RWPE2 (cell line): ENCODE measurements around the gene BSDC1.

Experiments
- ATAC-seq: fragments of 200-7000 bp; cut with Tn5 transposase; 3 replicates; pipeline ENCODE4 v1.9.1; 2021; ENCODE audit warnings: low read depth
- DNase-seq: peaks from one replicate; pipeline ENCODE4 v3.0.0-alpha.2; 2020; ENCODE audit warnings: low spot score
- H3K27ac ChIP-seq: fragments of 450-650 bp; 2 replicates; pipeline ENCODE4 v1.5.1; 2017; ENCODE audit warnings: mild to moderate bottlenecking; ENCODE audit not compliant: poor library complexity, severe bottlenecking
- H3K27me3 ChIP-seq: fragments of 250-450 bp; sonication (Bioruptor Pico); 2 replicates; pipeline ENCODE4 v1.5.1; 2021; ENCODE audit warnings: mild to moderate bottlenecking, moderate library complexity; ENCODE audit not compliant: insufficient read depth, poor library complexity, severe bottlenecking
- H3K36me3 ChIP-seq: fragments of 250-450 bp; sonication (Bioruptor Pico); 2 replicates; pipeline ENCODE4 v1.5.1; 2020; ENCODE audit warnings: low read depth, mild to moderate bottlenecking, moderate library complexity
- H3K4me1 ChIP-seq: fragments of 250-450 bp; sonication (Bioruptor Pico); 2 replicates; pipeline ENCODE4 v1.5.1; 2021; ENCODE audit warnings: mild to moderate bottlenecking, moderate library complexity; ENCODE audit not compliant: insufficient read depth, poor library complexity, severe bottlenecking
- H3K4me3 ChIP-seq: fragments of 250-450 bp; sonication (Bioruptor Pico); 2 replicates; pipeline ENCODE4 v1.5.1; 2021; ENCODE audit warnings: mild to moderate bottlenecking, moderate library complexity; ENCODE audit not compliant: severe bottlenecking
- H3K9me3 ChIP-seq: fragments of 250-450 bp; sonication (Bioruptor Pico); 2 replicates; pipeline ENCODE4 v1.5.1; 2021; ENCODE audit warnings: mild to moderate bottlenecking, moderate library complexity; ENCODE audit not compliant: severe bottlenecking
- TF ChIP-seq, protein P1 (sequence below): fragments of 450-650 bp; IDR thresholded peaks from one replicate; pipeline ENCODE4 v1.5.1; 2017; ENCODE audit warnings: mild to moderate bottlenecking, moderate library complexity; ENCODE audit not compliant: poor library complexity, severe bottlenecking

The BSDC1 gene

DNA sequence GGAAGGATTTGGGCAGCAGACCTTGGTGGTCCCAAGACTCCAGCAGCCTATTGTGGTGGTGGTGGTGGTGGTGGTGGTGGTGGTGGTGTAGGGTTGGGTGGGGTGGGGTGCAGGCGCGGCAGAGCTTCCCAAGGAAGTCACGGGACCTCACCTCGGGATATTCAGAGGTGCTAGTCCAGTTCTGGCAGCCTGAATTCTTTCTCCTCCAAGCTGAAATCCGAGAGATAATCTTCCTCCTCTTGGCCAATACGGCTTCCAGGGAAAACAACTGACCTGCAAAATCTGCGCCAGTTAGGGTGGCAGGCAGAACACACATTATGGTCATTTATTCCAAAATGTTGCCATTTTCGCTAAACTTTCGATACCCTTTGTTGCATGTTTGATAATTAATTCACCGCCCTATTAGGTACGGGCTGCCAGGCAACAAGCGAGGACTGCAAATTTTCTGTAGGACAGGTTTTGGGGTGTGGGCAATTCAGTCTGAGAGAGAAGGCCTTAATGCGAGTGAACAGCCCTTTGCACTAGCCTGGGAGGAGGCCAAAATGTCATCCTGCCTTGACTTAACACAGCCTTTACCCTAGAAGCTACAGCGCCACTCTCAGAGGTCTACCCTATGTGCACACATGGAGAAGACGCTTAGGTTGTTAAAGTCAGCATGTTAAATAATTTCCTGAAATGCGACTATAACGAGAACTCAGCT, 33.2 kb upstream of the BSDC1 start:
- H3K9me3 ChIP-seq = no peaks in the 10 kb centered on the region
- H3K36me3 ChIP-seq = no peaks in the 10 kb centered on the region
- DNase-seq (no peak), ATAC-seq (no peak)
- TF ChIP-seq, protein P1, sequence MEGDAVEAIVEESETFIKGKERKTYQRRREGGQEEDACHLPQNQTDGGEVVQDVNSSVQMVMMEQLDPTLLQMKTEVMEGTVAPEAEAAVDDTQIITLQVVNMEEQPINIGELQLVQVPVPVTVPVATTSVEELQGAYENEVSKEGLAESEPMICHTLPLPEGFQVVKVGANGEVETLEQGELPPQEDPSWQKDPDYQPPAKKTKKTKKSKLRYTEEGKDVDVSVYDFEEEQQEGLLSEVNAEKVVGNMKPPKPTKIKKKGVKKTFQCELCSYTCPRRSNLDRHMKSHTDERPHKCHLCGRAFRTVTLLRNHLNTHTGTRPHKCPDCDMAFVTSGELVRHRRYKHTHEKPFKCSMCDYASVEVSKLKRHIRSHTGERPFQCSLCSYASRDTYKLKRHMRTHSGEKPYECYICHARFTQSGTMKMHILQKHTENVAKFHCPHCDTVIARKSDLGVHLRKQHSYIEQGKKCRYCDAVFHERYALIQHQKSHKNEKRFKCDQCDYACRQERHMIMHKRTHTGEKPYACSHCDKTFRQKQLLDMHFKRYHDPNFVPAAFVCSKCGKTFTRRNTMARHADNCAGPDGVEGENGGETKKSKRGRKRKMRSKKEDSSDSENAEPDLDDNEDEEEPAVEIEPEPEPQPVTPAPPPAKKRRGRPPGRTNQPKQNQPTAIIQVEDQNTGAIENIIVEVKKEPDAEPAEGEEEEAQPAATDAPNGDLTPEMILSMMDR = no peak
- H3K4me1 ChIP-seq = no peaks in the 10 kb centered on the region
- H3K27me3 ChIP-seq = no peaks in the 10 kb centered on the region
- no peak overlapping the region for H3K4me3 ChIP-seq
- no peak overlapping the region for H3K27ac ChIP-seq

DNA sequence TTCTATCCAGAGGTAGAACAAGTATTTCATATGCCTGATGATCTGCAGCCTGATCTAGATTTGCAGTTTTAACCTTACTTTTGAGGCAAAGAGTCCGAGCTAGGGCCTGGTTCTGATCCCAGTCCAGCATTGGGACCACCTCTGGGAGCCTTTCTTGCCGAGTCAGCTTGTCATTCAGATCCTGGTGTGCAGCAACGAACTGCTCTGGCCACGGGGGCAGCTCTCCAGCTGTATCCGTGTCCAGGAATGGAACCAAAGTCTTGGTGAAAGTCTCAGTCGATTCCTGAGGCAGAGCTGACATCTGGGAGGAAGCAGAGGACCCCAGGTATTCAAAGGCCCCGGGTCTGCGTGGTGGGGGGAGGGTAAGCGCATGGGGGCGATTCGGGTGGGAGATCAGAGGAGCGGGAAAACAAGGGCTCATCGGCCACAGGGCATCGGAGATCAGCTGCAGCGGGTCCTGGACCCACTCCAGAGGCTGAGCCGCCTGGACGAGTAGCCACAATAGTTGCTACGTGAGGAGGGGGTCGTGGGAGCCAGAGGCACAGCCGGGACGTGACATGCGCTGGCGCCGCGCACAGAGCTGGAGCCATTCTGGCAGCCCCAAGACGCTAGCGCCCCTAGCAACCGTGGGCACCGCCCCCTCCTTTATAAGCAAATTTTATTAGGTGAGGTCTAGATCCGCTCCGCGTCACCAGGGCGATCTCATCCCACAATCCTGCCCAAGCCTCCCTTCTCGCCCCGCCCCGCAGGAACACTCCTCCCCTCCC, 32.4 kb upstream of the BSDC1 start:
- TF ChIP-seq, protein P1 = no peak
- no peaks in the 10 kb centered on the region for H3K36me3 ChIP-seq
- no peaks in the 10 kb centered on the region for H3K4me1 ChIP-seq
- no peaks in the 10 kb centered on the region for H3K9me3 ChIP-seq
- no peak overlapping the region for H3K27ac ChIP-seq
- no peak for DNase-seq
- no peaks in the 10 kb centered on the region for H3K27me3 ChIP-seq
- ATAC-seq = peak; percentile 76
- H3K4me3 ChIP-seq = peak overlapping the region; percentile 11

- ATAC-seq (no peak), DNase-seq (no peak)
- Histone ChIP-seq H3K4me1 (no peaks in the 10 kb centered on the region), H3K4me3 (no peak overlapping the region), H3K27ac (no peak overlapping the region), H3K9me3 (peaks cover 7% of the 10 kb centered on the region), H3K36me3 (no peaks in the 10 kb centered on the region), H3K27me3 (no peaks in the 10 kb centered on the region)
- TF ChIP-seq, protein P1 = no peak
Measured at GRCh38 chr1:32421775-32422174, 27.5 kb upstream of the BSDC1 start.

DNA sequence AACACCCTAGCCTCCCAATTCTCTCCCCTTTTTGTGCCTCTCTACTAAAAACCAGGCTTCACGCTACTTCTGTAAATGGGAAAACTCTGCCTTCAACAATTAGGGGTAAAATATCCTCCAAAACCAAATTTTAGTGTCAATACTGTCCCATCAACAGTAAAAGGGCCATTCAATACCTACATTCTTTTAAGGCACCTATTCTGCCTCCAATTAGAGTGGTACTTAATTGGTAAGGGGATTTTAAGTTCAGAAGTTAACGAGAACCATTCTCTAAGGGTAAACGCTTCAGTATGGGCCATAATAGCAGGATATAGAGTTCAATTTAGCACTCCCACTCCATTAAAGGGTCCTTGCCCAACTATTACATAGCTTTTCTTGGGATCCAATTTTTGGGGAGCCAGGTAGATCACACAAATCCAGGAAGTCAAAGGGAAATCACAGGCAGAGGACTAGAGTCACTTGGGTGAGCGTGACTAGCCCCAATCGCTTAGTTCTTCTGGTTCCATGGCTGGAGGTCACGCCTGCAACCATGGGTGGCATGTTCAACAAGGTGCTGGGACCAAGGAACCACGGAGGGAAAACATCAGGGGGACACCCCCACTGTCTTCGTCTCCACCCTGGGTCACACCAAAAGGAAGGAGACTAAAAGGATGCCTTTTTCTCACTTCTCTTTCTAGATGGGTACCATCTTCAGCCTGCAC, 20.1 kb upstream of the BSDC1 start:
- TF ChIP-seq, protein P1 = peak; percentile 46
- Histone ChIP-seq H3K4me3 (no peak overlapping the region), H3K36me3 (no peaks in the 10 kb centered on the region), H3K9me3 (peaks cover 7% of the 10 kb centered on the region), H3K27me3 (no peaks in the 10 kb centered on the region), H3K27ac (no peak overlapping the region), H3K4me1 (no peaks in the 10 kb centered on the region)
- no peak for DNase-seq
- ATAC-seq = no peak
